ENCODE data around the gene OR9A2. TPM values are rescaled to one million over a fixed set of nuclear protein-coding genes. Genes with fewer than 3 reads are reported as not detected.

The OR9A2 gene
- total and polyA plus RNA-seq, 5 donors from 2014 or later, result not detected

DNA sequence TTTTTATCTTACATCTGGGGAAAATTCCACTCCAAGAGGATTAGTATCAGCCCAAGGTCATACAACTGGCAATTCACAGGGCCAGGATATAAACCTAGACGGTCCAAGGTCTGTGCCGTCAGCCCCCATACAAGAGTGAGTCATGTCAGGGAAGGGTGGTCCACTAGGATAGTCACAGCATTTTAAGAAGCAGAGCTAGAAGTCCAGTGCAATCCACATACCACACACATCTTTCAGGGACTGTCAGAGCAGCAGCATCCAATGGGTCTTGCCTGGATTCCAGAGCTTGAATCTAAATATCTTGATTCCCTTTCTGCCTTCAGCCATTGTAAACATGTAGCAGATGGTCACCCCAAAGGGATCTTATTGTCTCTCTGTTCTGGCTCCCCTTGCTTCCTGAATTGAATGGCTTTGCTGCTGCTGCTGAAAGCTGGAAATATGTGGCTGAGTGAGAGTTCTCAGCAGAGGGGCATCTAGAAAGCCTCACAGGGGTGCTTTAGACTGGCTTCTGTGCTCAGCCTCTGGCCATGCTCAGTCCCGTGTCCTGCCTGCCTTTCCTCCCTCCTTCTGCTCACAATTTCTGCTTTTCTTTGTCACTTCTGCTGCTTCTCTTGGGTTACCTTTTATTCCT is 15.3 kb upstream of the OR9A2 start:
- Histone ChIP-seq H3K4me3 (ENCODE audit: low read depth, low read length) (no peak overlapping the region), H3K9me3 (ENCODE audit: control insufficient read depth in 2 of 2, low read length in 2 of 2) (no peaks in the 10 kb centered on the region), H3K27me3 (ENCODE audit: control insufficient read depth, insufficient read depth, low read length) (peaks cover 3% of the 10 kb centered on the region), H3K4me1 (ENCODE audit: control insufficient read depth, insufficient read depth, low read length, poor library complexity, severe bottlenecking) (no peaks in the 10 kb centered on the region), H3K27ac (ENCODE audit: insufficient read depth, low read length, poor library complexity, severe bottlenecking) (no peak overlapping the region), H3K36me3 (ENCODE audit: control insufficient read depth, insufficient read depth, low read length) (no peaks in the 10 kb centered on the region)
- no peaks in the 10 kb centered on the region for H3K4me1 Mint-ChIP-seq
- no peak for DNase-seq
- H3K27ac Mint-ChIP-seq, result no peak overlapping the region
- no peaks in the 10 kb centered on the region for H3K9me3 Mint-ChIP-seq
- H3K27me3 Mint-ChIP-seq, result peaks cover 9% of the 10 kb centered on the region
- no peak overlapping the region for H3K4me3 Mint-ChIP-seq
- H3K36me3 Mint-ChIP-seq, result no peaks in the 10 kb centered on the region
- no peak for ATAC-seq (ENCODE audit: low read depth in 2 of 2)

DNA sequence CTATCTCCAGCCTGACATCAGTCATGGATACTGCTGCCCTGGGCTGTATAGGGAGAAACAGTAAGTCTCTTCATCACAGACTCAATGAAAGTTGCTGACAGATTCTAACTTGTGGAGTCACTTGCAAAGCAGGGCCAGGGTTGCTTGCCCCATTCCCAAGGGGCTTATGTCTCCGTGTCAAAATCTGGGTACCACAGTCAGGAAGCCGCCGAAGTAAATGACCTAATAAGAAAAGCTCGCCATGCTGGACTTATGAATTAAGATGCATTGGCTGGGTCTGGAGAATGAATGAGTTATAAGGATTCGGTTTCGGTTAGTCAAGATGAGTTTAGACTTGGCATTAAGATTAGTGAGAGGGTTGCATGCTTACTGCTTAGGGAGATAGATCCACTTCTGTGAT is 14.4 kb upstream of the OR9A2 start:
- H3K9me3 Mint-ChIP-seq, result peaks cover 0 to 2% (median 0%) of the 10 kb centered on the region in 7 donors
- Histone ChIP-seq H3K4me1 (ENCODE audit: control insufficient read depth, insufficient read depth, low read length, poor library complexity, severe bottlenecking) (no peaks in the 10 kb centered on the region), H3K4me3 (ENCODE audit: low read depth, low read length) (no peak overlapping the region), H3K36me3 (ENCODE audit: control insufficient read depth, insufficient read depth, low read length) (no peaks in the 10 kb centered on the region), H3K27ac (ENCODE audit: insufficient read depth, low read length, poor library complexity, severe bottlenecking) (no peak overlapping the region), H3K9me3 (ENCODE audit: control insufficient read depth in 2 of 2, low read length in 2 of 2) (no peaks in the 10 kb centered on the region), H3K27me3 (ENCODE audit: control insufficient read depth, insufficient read depth, low read length) (peaks cover 3% of the 10 kb centered on the region)
- H3K27me3 Mint-ChIP-seq, result peaks cover 7% of the 10 kb centered on the region
- DNase-seq, result no peak
- H3K4me1 Mint-ChIP-seq, result no peaks in the 10 kb centered on the region
- H3K27ac Mint-ChIP-seq, result no peak overlapping the region
- ATAC-seq (ENCODE audit: low read depth in 2 of 2), result no peak
- no peak overlapping the region for H3K4me3 Mint-ChIP-seq
- H3K36me3 Mint-ChIP-seq, result no peaks in the 10 kb centered on the region

DNA sequence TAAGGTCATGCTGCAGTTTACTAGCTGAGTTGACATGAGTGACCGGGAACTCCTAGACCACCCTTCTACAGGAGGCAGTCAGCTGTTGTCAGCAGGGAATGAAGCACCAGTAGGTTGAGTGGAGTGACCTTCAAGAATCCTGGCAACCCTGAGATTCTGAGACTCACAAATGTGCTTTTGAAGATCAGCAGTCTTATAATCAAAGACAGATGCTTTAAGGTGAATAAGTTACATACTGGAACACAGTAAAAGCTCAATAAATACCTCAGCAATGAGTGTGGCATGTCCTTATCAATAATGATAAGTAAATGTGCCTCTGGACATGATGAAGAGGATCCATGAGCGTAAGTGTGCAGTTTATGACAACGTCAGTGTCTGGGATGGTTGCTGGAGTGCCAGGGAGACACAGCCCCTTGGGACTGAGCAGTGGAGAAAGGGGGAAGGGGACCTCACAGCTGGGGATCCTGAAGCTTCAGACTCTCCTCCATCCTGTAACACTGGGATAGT is 13.3 kb upstream of the OR9A2 start:
- H3K36me3 Mint-ChIP-seq, result no peaks in the 10 kb centered on the region
- no peak for DNase-seq
- H3K27me3 ChIP-seq (ENCODE audit: control insufficient read depth, insufficient read depth, low read length), result peaks cover 3% of the 10 kb centered on the region
- H3K4me1 Mint-ChIP-seq, result no peaks in the 10 kb centered on the region
- no peaks in the 10 kb centered on the region for H3K4me1 ChIP-seq (ENCODE audit: control insufficient read depth, insufficient read depth, low read length, poor library complexity, severe bottlenecking)
- H3K27ac Mint-ChIP-seq, result no peak overlapping the region
- H3K4me3 Mint-ChIP-seq, result no peak overlapping the region
- ATAC-seq (ENCODE audit: low read depth in 2 of 2), result no peak
- peaks cover 0 to 2% (median 0%) of the 10 kb centered on the region in 7 donors for H3K9me3 Mint-ChIP-seq
- no peak overlapping the region for H3K4me3 ChIP-seq (ENCODE audit: low read depth, low read length)
- H3K36me3 ChIP-seq (ENCODE audit: control insufficient read depth, insufficient read depth, low read length), result no peaks in the 10 kb centered on the region
- no peak overlapping the region for H3K27ac ChIP-seq (ENCODE audit: insufficient read depth, low read length, poor library complexity, severe bottlenecking)
- H3K27me3 Mint-ChIP-seq, result peaks cover 7% of the 10 kb centered on the region
- no peaks in the 10 kb centered on the region for H3K9me3 ChIP-seq (ENCODE audit: control insufficient read depth in 2 of 2, low read length in 2 of 2)

DNA sequence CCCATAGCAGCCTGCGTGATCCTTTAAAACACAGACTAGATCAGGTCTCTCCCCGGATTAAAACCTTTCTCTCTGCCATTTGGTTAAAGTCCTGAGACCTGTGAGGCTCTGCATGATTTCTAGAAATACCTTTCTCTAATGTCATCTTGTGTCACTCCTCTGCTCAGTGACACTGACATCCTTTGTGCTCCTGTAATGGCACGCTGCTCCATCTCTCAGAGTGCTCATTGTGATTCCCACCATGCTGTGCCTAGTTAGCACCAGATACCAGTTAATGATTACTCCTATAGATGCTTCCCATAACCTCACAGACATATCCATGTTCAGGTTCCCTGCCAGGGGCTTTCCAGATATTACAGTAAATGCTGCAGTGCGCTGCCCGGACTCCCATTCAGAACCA is 11.7 kb upstream of the OR9A2 start:
- no peak for ATAC-seq (ENCODE audit: low read depth in 2 of 2)
- no peak for DNase-seq
- no peaks in the 10 kb centered on the region for H3K9me3 ChIP-seq (ENCODE audit: control insufficient read depth in 2 of 2, low read length in 2 of 2)
- Mint-ChIP-seq H3K4me1 (no peaks in the 10 kb centered on the region), H3K27me3 (peaks cover 11% of the 10 kb centered on the region), H3K4me3 (no peak overlapping the region), H3K27ac (no peak overlapping the region), H3K36me3 (no peaks in the 10 kb centered on the region), H3K9me3 (peaks cover 0 to 8% (median 2%) of the 10 kb centered on the region in 7 donors)
- no peak overlapping the region for H3K4me3 ChIP-seq (ENCODE audit: low read depth, low read length)
- H3K27ac ChIP-seq (ENCODE audit: insufficient read depth, low read length, poor library complexity, severe bottlenecking), result no peak overlapping the region
- no peaks in the 10 kb centered on the region for H3K36me3 ChIP-seq (ENCODE audit: control insufficient read depth, insufficient read depth, low read length)
- H3K4me1 ChIP-seq (ENCODE audit: control insufficient read depth, insufficient read depth, low read length, poor library complexity, severe bottlenecking), result no peaks in the 10 kb centered on the region
- H3K27me3 ChIP-seq (ENCODE audit: control insufficient read depth, insufficient read depth, low read length), result peaks cover 3% of the 10 kb centered on the region

DNA sequence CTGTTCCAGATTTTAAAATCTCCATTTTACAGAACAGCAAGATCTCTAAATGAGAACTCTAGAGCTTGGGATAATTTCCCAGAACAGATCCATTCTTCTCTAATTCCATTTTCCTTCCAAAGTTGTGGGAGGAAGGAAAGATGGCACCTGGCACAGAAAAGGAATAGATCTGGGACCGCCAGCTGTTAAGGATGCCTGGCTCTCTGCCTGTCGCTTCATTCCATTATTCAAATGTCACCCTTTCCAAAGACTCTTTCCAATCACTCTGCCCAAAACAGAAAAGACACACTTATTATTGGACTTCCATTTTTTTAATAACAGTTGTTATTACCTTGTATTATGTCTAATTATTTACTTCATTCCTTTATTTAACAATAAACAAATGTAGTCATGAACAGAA is 751 bp upstream of the OR9A2 start:
- H3K27ac ChIP-seq (ENCODE audit: insufficient read depth, low read length, poor library complexity, severe bottlenecking), result no peak overlapping the region
- no peaks in the 10 kb centered on the region for H3K9me3 ChIP-seq (ENCODE audit: control insufficient read depth in 2 of 2, low read length in 2 of 2)
- Mint-ChIP-seq H3K9me3 (peaks cover 0 to 2% (median 0%) of the 10 kb centered on the region in 7 donors), H3K27me3 (peaks cover 15% of the 10 kb centered on the region), H3K36me3 (no peaks in the 10 kb centered on the region), H3K4me1 (peaks cover 0 to 3% (median 0%) of the 10 kb centered on the region in 4 donors), H3K27ac (no peak overlapping the region), H3K4me3 (no peak overlapping the region)
- no peaks in the 10 kb centered on the region for H3K4me1 ChIP-seq (ENCODE audit: control insufficient read depth, insufficient read depth, low read length, poor library complexity, severe bottlenecking)
- ATAC-seq (ENCODE audit: low read depth in 2 of 2) (no peak), DNase-seq (no peak)
- H3K27me3 ChIP-seq (ENCODE audit: control insufficient read depth, insufficient read depth, low read length), result peaks cover 7% of the 10 kb centered on the region
- no peak overlapping the region for H3K4me3 ChIP-seq (ENCODE audit: low read depth, low read length)
- no peaks in the 10 kb centered on the region for H3K36me3 ChIP-seq (ENCODE audit: control insufficient read depth, insufficient read depth, low read length)

DNA sequence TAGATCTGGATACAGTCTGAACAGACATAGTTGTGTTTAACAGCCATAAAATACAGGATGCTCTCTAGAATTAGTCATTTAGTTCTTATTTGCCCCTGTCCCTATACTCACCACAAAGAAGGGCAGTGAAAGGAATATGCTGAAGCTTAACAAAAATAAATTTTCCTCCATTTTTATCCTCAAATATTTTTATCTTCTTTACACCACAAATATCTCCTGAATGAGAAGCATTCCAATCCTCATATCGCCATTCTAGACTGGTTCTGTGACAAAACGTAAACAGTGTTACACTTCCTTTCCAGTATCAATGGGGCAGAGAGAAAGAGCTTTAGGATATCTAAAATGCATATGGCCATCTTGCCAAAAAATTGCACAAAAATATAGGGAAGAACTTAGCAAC is 1.6 kb downstream of the OR9A2 start:
- H3K27ac ChIP-seq (ENCODE audit: insufficient read depth, low read length, poor library complexity, severe bottlenecking), result no peak overlapping the region
- no peak overlapping the region for H3K4me3 ChIP-seq (ENCODE audit: low read depth, low read length)
- no peaks in the 10 kb centered on the region for H3K4me1 ChIP-seq (ENCODE audit: control insufficient read depth, insufficient read depth, low read length, poor library complexity, severe bottlenecking)
- no peaks in the 10 kb centered on the region for H3K9me3 ChIP-seq (ENCODE audit: control insufficient read depth in 2 of 2, low read length in 2 of 2)
- ATAC-seq (ENCODE audit: low read depth in 2 of 2) (no peak), DNase-seq (no peak)
- Mint-ChIP-seq H3K4me3 (no peak overlapping the region), H3K27ac (no peak overlapping the region), H3K9me3 (peaks cover 0 to 3% (median 0%) of the 10 kb centered on the region in 7 donors), H3K4me1 (no peaks in the 10 kb centered on the region), H3K36me3 (no peaks in the 10 kb centered on the region), H3K27me3 (peaks cover 26% of the 10 kb centered on the region)
- peaks cover 12% of the 10 kb centered on the region for H3K27me3 ChIP-seq (ENCODE audit: control insufficient read depth, insufficient read depth, low read length)
- H3K36me3 ChIP-seq (ENCODE audit: control insufficient read depth, insufficient read depth, low read length), result no peaks in the 10 kb centered on the region

DNA sequence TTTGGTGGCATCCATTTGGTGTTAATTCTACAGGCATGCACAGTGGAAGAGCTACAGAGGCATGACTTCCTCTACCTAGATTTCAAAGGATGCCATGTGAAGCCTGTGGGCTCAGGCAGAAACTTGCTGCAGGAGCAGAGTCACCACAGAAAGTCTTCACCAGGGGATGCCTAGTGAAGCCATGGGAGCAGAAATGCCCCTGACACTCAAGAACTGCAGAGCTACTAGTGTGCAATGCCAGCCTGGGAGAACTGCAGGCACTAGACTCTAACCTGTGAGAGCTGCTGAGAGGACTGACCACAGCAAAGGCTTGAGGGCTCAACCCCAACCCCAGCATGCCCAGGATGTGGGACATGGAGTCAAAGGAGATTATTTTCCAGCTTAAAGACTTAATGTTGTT is 3.9 kb downstream of the OR9A2 start:
- peaks cover 33% of the 10 kb centered on the region for H3K27me3 Mint-ChIP-seq
- H3K27ac ChIP-seq (ENCODE audit: insufficient read depth, low read length, poor library complexity, severe bottlenecking), result no peak overlapping the region
- ATAC-seq (ENCODE audit: low read depth in 2 of 2) (no peak), DNase-seq (no peak)
- no peaks in the 10 kb centered on the region for H3K9me3 ChIP-seq (ENCODE audit: control insufficient read depth in 2 of 2, low read length in 2 of 2)
- H3K4me3 Mint-ChIP-seq, result no peak overlapping the region
- no peaks in the 10 kb centered on the region for H3K4me1 Mint-ChIP-seq
- peaks cover 0 to 3% (median 0%) of the 10 kb centered on the region in 7 donors for H3K9me3 Mint-ChIP-seq
- H3K4me3 ChIP-seq (ENCODE audit: low read depth, low read length), result no peak overlapping the region
- peaks cover 6% of the 10 kb centered on the region for H3K27me3 ChIP-seq (ENCODE audit: control insufficient read depth, insufficient read depth, low read length)
- no peaks in the 10 kb centered on the region for H3K36me3 ChIP-seq (ENCODE audit: control insufficient read depth, insufficient read depth, low read length)
- H3K36me3 Mint-ChIP-seq, result no peaks in the 10 kb centered on the region
- H3K4me1 ChIP-seq (ENCODE audit: control insufficient read depth, insufficient read depth, low read length, poor library complexity, severe bottlenecking), result no peaks in the 10 kb centered on the region
- no peak overlapping the region for H3K27ac Mint-ChIP-seq

DNA sequence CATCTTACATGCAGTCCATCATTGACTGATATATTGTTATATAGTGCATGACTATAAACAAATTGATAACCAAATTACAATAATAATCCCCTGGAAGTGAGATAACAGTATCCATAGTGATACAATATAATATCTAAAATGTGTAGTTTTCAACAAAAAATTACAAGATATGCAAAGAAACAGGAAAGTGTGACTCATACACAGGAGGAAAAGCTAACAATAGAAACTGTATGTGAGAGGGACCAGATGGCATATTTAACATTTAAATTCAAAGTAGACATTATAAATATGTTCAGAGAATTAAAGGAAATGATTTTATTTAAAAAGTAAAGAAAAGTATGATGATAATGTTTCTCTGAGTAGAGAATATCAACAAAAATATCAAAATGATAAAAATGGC is 8.0 kb downstream of the OR9A2 start:
- H3K9me3 ChIP-seq (ENCODE audit: control insufficient read depth in 2 of 2, low read length in 2 of 2), result no peaks in the 10 kb centered on the region
- H3K4me1 ChIP-seq (ENCODE audit: control insufficient read depth, insufficient read depth, low read length, poor library complexity, severe bottlenecking), result no peaks in the 10 kb centered on the region
- peaks cover 18% of the 10 kb centered on the region for H3K27me3 ChIP-seq (ENCODE audit: control insufficient read depth, insufficient read depth, low read length)
- H3K9me3 Mint-ChIP-seq, result peaks cover 0 to 3% (median 0%) of the 10 kb centered on the region in 7 donors
- no peak overlapping the region for H3K4me3 ChIP-seq (ENCODE audit: low read depth, low read length)
- no peak for DNase-seq
- peaks cover 40% of the 10 kb centered on the region for H3K27me3 Mint-ChIP-seq
- no peaks in the 10 kb centered on the region for H3K4me1 Mint-ChIP-seq
- H3K36me3 Mint-ChIP-seq, result no peaks in the 10 kb centered on the region
- H3K4me3 Mint-ChIP-seq, result no peak overlapping the region
- no peaks in the 10 kb centered on the region for H3K36me3 ChIP-seq (ENCODE audit: control insufficient read depth, insufficient read depth, low read length)
- no peak overlapping the region for H3K27ac ChIP-seq (ENCODE audit: insufficient read depth, low read length, poor library complexity, severe bottlenecking)
- H3K27ac Mint-ChIP-seq, result no peak overlapping the region
- no peak for ATAC-seq (ENCODE audit: low read depth in 2 of 2)

All from CD4-positive, CD25-positive, alpha-beta regulatory T cell (primary cell).